ENCODE data around the gene UBE2K. TPM values are rescaled to one million over a fixed set of nuclear protein-coding genes. Genes with fewer than 3 reads are reported as not detected.

The UBE2K gene
- total and polyA plus RNA-seq, 10 of the 15 experiments (the other 5 are each of a cell fraction or from before 2014, with no cell fraction given) = 17.0 to 141 (median 75.5) TPM

GRCh38 chr4:39823191-39823590 is 125.3 kb downstream of the UBE2K start:
- DNase-seq (ENCODE audit: low read depth, low spot score) (no peak), ATAC-seq (no peak), FAIRE-seq (no peak)
- no peaks in the 10 kb centered on the region for H4K20me1 ChIP-seq (ENCODE audit: control insufficient read depth, insufficient read depth)
- CTCF ChIA-PET = interaction anchor here (0.9 kb wide), 1 partner anchor 661 kb away, joined by 3 read pairs; no protein-coding TSS in a partner anchor
- 92% methylated on average over 2 of the region's 2 CpGs for WGBS (ENCODE audit: insufficient coverage, insufficient replicate concordance, low lambda C conversion rate, missing lambda C conversion rate)
- TF ChIP-seq GATAD2B (conservative IDR thresholded peaks at IDR 0.05; ENCODE audit: low read depth) (no peak), POLR2AphosphoS2 (IDR thresholded peaks at IDR 0.05; ENCODE audit: low read depth, low read length) (no peak), NR2C1 (IDR thresholded peaks at IDR 0.05) (no peak), ZNF687 (IDR thresholded peaks at IDR 0.05) (no peak), ZNF384 (IDR thresholded peaks at IDR 0.05; ENCODE audit: borderline replicate concordance, low read depth, low read length) (no peak), BHLHE40 (IDR thresholded peaks at IDR 0.05; ENCODE audit: borderline replicate concordance in 1 of 2, low read depth in 2 of 2, low read length in 1 of 2) (no peak), TCF7 (IDR thresholded peaks at IDR 0.05; ENCODE audit: borderline replicate concordance) (no peak), FOXM1 (IDR thresholded peaks at IDR 0.05; ENCODE audit: low read depth, low read length) (no peak), MYC (IDR thresholded peaks at IDR 0.05; ENCODE audit: insufficient read depth, insufficient read length, insufficient replicate concordance, low read length, severe bottlenecking) (no peak), PAX5 (IDR thresholded peaks at IDR 0.05; ENCODE audit: borderline replicate concordance, low read depth, low read length) (no peak), BCL11A (IDR thresholded peaks at IDR 0.05; ENCODE audit: low read depth, low read length) (no peak)
- TF ChIP-seq, protein P1, sequence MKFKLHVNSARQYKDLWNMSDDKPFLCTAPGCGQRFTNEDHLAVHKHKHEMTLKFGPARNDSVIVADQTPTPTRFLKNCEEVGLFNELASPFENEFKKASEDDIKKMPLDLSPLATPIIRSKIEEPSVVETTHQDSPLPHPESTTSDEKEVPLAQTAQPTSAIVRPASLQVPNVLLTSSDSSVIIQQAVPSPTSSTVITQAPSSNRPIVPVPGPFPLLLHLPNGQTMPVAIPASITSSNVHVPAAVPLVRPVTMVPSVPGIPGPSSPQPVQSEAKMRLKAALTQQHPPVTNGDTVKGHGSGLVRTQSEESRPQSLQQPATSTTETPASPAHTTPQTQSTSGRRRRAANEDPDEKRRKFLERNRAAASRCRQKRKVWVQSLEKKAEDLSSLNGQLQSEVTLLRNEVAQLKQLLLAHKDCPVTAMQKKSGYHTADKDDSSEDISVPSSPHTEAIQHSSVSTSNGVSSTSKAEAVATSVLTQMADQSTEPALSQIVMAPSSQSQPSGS (IDR thresholded peaks at IDR 0.05; ENCODE audit: low read length) = no peak
- no peaks in the 10 kb centered on the region for H3K4me1 ChIP-seq (ENCODE audit: control insufficient read depth, insufficient read depth, low read length)
- no peaks in the 10 kb centered on the region for H3K79me2 ChIP-seq (ENCODE audit: control insufficient read depth, insufficient read depth, low read length)
- H3K27me3 ChIP-seq (replicated peaks in 1 of 2; ENCODE audit: control insufficient read depth in 2 of 2, insufficient read depth in 2 of 2, low read length in 1 of 2) = no peaks in the 10 kb centered on the region
- RAD21 ChIA-PET (ENCODE audit: unreplicated experiment) = no interaction called here
- in situ Hi-C loops (cut with MboI) (no loop called here), intact Hi-C loops (cut with micrococcal nuclease; ENCODE audit: unreplicated experiment) (no loop called here)
- no peak overlapping the region for H3K4me3 ChIP-seq
- POLR2A ChIA-PET = no interaction called here
- H3K9ac ChIP-seq (ENCODE audit: control insufficient read depth, insufficient read depth, low read length) = no peak overlapping the region
- no peak overlapping the region for H3K27ac ChIP-seq (ENCODE audit: control insufficient read depth, insufficient read depth)
- H3K4me2 ChIP-seq (ENCODE audit: control insufficient read depth, insufficient read depth) = no peak overlapping the region
- no peaks in the 10 kb centered on the region for H3K9me3 ChIP-seq (replicated peaks; ENCODE audit: control insufficient read depth, insufficient read depth, low read length)
- peaks cover 0 to 5% of the 10 kb centered on the region in 2 experiments; a peak in 1 of 4 replicates for H3K36me3 ChIP-seq (ENCODE audit: control insufficient read depth in 2 of 2, insufficient read depth in 2 of 2, low read length in 1 of 2)
- no peak overlapping the region for H2AFZ ChIP-seq (ENCODE audit: control insufficient read depth, low read depth, low read length)
- BruUV-seq (replicated peaks) = TSS peak; percentile 28
- SMC1A ChIA-PET (ENCODE audit: uncharacterized antibody, unreplicated experiment) = no interaction called here
